Endothelial cell of umbilical vein (primary cell): ENCODE measurements around the gene MRE11. TPM values are rescaled to one million over a fixed set of nuclear protein-coding genes. Genes with fewer than 3 reads are reported as not detected.

Source experiments
- BruUV-seq: library from RNA; stranded (reverse); fragments of 400-500 nt; replicated peaks from 2 replicates; lab custom pipeline; 2021; lab: Mats Ljungman, UMichigan
- CTCF ChIA-PET: fragments of 300-600, 350-600 bp; sonication (Branson Sonifier 250); formaldehyde crosslinking; loops from one replicate; lab custom pipeline; 2021; ENCODE audit warnings: antibody characterized with exemption, inconsistent platforms; lab: Charles Lee
- POLR2A ChIA-PET: fragments of 300-600, 350-600 bp; sonication (Branson Sonifier 250); formaldehyde crosslinking; loops from one replicate; lab custom pipeline; 2021; ENCODE audit warnings: antibody characterized with exemption, inconsistent platforms; lab: Charles Lee
- DNase-seq: peaks from one replicate; pipeline ENCODE4 v3.0.0-alpha.2; 2011; ENCODE audit warnings: low read depth, low spot score
- FAIRE-seq: peaks from 2 replicates; lab custom pipeline; 2011; peaks lifted over from hg19 to GRCh38; lab: Jason Lieb, UNC
- H2AFZ ChIP-seq: 2 replicates; pipeline ENCODE4 v1.6.0; 2012; ENCODE audit warnings: low read depth, low read length, control low read depth, inconsistent platforms
- H3K27ac ChIP-seq: 2 replicates; pipeline ENCODE4 v1.5.1; 2011; ENCODE audit warnings: low read depth, mild to moderate bottlenecking, control low read depth, low read length, moderate library complexity; ENCODE audit not compliant: insufficient read depth
- H3K27me3 ChIP-seq, 2 experiments: 2 replicates each; pipeline versions ENCODE4 v1.6.0 to v1.6.1; 2011; ENCODE audit warnings: low read length in 2 of 2, mixed read lengths in 1 of 2; ENCODE audit not compliant: control insufficient read depth in 2 of 2, insufficient read depth in 2 of 2
- H3K36me3 ChIP-seq, 2 experiments: 2 replicates in 1 of 2; 3 replicates in 1 of 2; pipeline ENCODE4 v1.5.1; 2011; ENCODE audit warnings: low read length in 2 of 2, mild to moderate bottlenecking in 1 of 2, moderate library complexity in 1 of 2; ENCODE audit not compliant: control insufficient read depth in 2 of 2, insufficient read depth in 2 of 2; ENCODE audit errors: extremely low read depth in 1 of 2
- H3K4me1 ChIP-seq: 3 replicates; pipeline ENCODE4 v1.5.1; 2011; ENCODE audit warnings: mild to moderate bottlenecking, low read length; ENCODE audit not compliant: control insufficient read depth, insufficient read depth; ENCODE audit errors: extremely low read depth
- H3K4me2 ChIP-seq: 2 replicates; pipeline ENCODE4 v1.6.1; 2011; ENCODE audit warnings: low read length, control low read depth, mixed read lengths; ENCODE audit not compliant: insufficient read depth
- H3K4me3 ChIP-seq, 3 experiments: fragments of 200-600 bp in 1 of 3; sonication (generic), shearing (Covaris generic) in 1 of 3; replicated peaks in 1 of 3; 2 replicates each; pipeline ENCODE4 v1.5.1; 2011 to 2016; ENCODE audit warnings: control low read depth in 3 of 3, low read length in 3 of 3, mild to moderate bottlenecking in 2 of 3, inconsistent platforms in 1 of 3, low read depth in 1 of 3, moderate library complexity in 1 of 3; ENCODE audit not compliant: insufficient read depth in 1 of 3
- H3K79me2 ChIP-seq: 2 replicates; pipeline ENCODE4 v1.6.0; 2012; ENCODE audit warnings: low read length, inconsistent platforms; ENCODE audit not compliant: control insufficient read depth, insufficient read depth
- H3K9ac ChIP-seq: replicated peaks from 2 replicates; pipeline ENCODE3; 2011; ENCODE audit warnings: low read length, control low read depth; ENCODE audit not compliant: insufficient read depth; ENCODE audit errors: extremely low read depth
- H3K9me1 ChIP-seq: replicated peaks from 3 replicates; pipeline ENCODE4 v1.6.0; 2011; ENCODE audit warnings: mild to moderate bottlenecking, low read length; ENCODE audit not compliant: control insufficient read depth, insufficient read depth; ENCODE audit errors: extremely low read depth
- H3K9me3 ChIP-seq: replicated peaks from 2 replicates; pipeline ENCODE4 v1.5.1; 2012; ENCODE audit warnings: low read length, inconsistent platforms; ENCODE audit not compliant: control insufficient read depth, insufficient read depth
- H4K20me1 ChIP-seq: replicated peaks from 2 replicates; pipeline ENCODE3; 2011; ENCODE audit warnings: mild to moderate bottlenecking, low read length; ENCODE audit not compliant: control insufficient read depth, insufficient read depth; ENCODE audit errors: extremely low read depth
- EZH2 ChIP-seq: IDR thresholded peaks from 2 replicates; pipeline ENCODE4 v1.6.1; 2012; ENCODE audit warnings: borderline replicate concordance, low read depth, mild to moderate bottlenecking, moderate library complexity, low read length, inconsistent platforms; ENCODE audit not compliant: severe bottlenecking
- FOS ChIP-seq: IDR thresholded peaks from 2 replicates; pipeline ENCODE4 v1.6.1; 2011; ENCODE audit warnings: mild to moderate bottlenecking, low read length, moderate library complexity, borderline replicate concordance; ENCODE audit not compliant: insufficient read depth
- GATA2 ChIP-seq: IDR thresholded peaks from 2 replicates; pipeline ENCODE4 v1.7.0; 2011; ENCODE audit warnings: low read depth, mild to moderate bottlenecking, moderate library complexity, mixed read lengths, low read length; ENCODE audit not compliant: insufficient read length, insufficient read depth
- JUN ChIP-seq: IDR thresholded peaks from 2 replicates; pipeline ENCODE4 v1.6.1; 2011; ENCODE audit warnings: borderline replicate concordance, low read depth; ENCODE audit not compliant: insufficient read length, insufficient read depth
- MYC ChIP-seq: IDR thresholded peaks from one replicate; pipeline ENCODE4 v1.6.1; 2011; ENCODE audit warnings: mild to moderate bottlenecking, low read depth, low read length
- POLR2A ChIP-seq: IDR thresholded peaks from 2 replicates; pipeline ENCODE4 v1.6.1; 2012; ENCODE audit warnings: low read depth, mild to moderate bottlenecking, control low read depth, low read length
- POLR2AphosphoS5 ChIP-seq: IDR thresholded peaks from 2 replicates; pipeline ENCODE4 v1.6.1; 2012; ENCODE audit warnings: low read depth, mild to moderate bottlenecking, control low read depth, low read length, moderate library complexity; ENCODE audit not compliant: insufficient read depth
- dilution Hi-C: fragments of 300-500 bp; cut with MboI; formaldehyde crosslinking; loops from one replicate; pipeline ENCODE4 v1.15.0; 2019; ENCODE audit warnings: low sequenced_read_pairs; ENCODE audit not compliant: extremely low pct_ligation_motif_present
- intact Hi-C: fragments of 100-400 bp; cut with micrococcal nuclease; formaldehyde crosslinking; loops from one replicate; pipeline ENCODE4 v1.10.0; 2022
- polyA plus RNA-seq, 4 experiments: library from polyadenylated mRNA; depleted of rRNA in 3 of 4; stranded (reverse) in 3 of 4; unstranded in 1 of 4; fragments of >200 nt; gene quantifications; 2 replicates each; pipeline versions ENCODE4 v1.2.1 to v1.2.3, GENCODE V29; 2011 to 2012; ENCODE audit warnings: missing spikeins in 1 of 4
- total RNA-seq: library from RNA; stranded (reverse); gene quantifications from 2 replicates; pipeline ENCODE4 v1.2.3, GENCODE V29; 2021
- TF ChIP-seq, protein P1 (sequence below): IDR thresholded peaks from 2 replicates; pipeline ENCODE4 v1.6.1; 2011; ENCODE audit not compliant: insufficient read depth, insufficient read length
- TF ChIP-seq, protein P2 (sequence below), 2 donors: IDR thresholded peaks; 1 replicate in 1 of 2; 2 replicates in 1 of 2; pipeline ENCODE4 v1.5.1; 2011; ENCODE audit warnings: low read length in 2 of 2, mild to moderate bottlenecking in 2 of 2, moderate library complexity in 2 of 2, control low read depth in 1 of 2, inconsistent platforms in 1 of 2, low read depth in 1 of 2; ENCODE audit not compliant: insufficient read depth in 1 of 2; ENCODE audit errors: extremely low read depth in 1 of 2

Gene MRE11
- total and polyA plus RNA-seq, 2 donors (not counting 3 experiments of a cell fraction or from before 2014, with no cell fraction given), result 4.5 to 22.0 TPM

DNA sequence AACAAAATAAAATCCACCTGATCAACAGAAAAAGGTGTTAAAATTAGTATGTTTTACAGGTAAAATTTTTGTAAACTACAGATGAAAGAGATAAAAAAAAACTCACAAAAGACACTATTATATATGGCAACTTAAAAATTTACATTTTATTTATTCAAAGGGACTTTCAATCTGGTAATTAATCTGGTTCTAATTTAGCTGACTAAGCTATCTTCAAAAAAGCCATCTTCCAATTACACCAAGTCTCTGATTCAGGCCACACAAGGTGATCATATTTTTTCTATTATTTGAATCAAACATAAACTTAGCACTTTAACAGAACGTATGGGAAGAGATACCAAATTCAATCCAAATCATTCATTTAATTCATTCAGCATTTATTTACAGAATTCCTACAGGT is 7.6 kb downstream of the MRE11 start:
- POLR2A ChIA-PET, result no interaction called here
- H3K36me3 ChIP-seq, result peaks cover 0 to 12% of the 10 kb centered on the region in 2 experiments
- BruUV-seq, result no TSS peak
- TF ChIP-seq GATA2 (no peak), POLR2AphosphoS5 (no peak), EZH2 (no peak), JUN (no peak), MYC (no peak), POLR2A (no peak), FOS (no peak)
- TF ChIP-seq, protein P1, sequence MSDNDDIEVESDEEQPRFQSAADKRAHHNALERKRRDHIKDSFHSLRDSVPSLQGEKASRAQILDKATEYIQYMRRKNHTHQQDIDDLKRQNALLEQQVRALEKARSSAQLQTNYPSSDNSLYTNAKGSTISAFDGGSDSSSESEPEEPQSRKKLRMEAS, result no peak
- TF ChIP-seq, protein P2, sequence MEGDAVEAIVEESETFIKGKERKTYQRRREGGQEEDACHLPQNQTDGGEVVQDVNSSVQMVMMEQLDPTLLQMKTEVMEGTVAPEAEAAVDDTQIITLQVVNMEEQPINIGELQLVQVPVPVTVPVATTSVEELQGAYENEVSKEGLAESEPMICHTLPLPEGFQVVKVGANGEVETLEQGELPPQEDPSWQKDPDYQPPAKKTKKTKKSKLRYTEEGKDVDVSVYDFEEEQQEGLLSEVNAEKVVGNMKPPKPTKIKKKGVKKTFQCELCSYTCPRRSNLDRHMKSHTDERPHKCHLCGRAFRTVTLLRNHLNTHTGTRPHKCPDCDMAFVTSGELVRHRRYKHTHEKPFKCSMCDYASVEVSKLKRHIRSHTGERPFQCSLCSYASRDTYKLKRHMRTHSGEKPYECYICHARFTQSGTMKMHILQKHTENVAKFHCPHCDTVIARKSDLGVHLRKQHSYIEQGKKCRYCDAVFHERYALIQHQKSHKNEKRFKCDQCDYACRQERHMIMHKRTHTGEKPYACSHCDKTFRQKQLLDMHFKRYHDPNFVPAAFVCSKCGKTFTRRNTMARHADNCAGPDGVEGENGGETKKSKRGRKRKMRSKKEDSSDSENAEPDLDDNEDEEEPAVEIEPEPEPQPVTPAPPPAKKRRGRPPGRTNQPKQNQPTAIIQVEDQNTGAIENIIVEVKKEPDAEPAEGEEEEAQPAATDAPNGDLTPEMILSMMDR (IDR thresholded peaks at IDR 0.05; ENCODE audit: extremely low read depth in 1 of 2, insufficient read depth in 1 of 2, low read depth in 1 of 2, low read length in 2 of 2), result no peak
- H4K20me1 ChIP-seq, result no peaks in the 10 kb centered on the region
- H3K27me3 ChIP-seq, result no peaks in the 10 kb centered on the region
- CTCF ChIA-PET, result interaction anchor here (1.1 kb wide), 1 partner anchor 19 kb away, joined by 3 read pairs; no protein-coding TSS in a partner anchor
- intact Hi-C loops, result no loop called here
- no peak overlapping the region for H3K4me2 ChIP-seq
- dilution Hi-C loops, result no loop called here
- DNase-seq (no peak), FAIRE-seq (no peak)
- no peak overlapping the region for H2AFZ ChIP-seq
- H3K79me2 ChIP-seq, result no peaks in the 10 kb centered on the region
- H3K4me1 ChIP-seq, result no peaks in the 10 kb centered on the region
- no peak overlapping the region for H3K4me3 ChIP-seq
- no peaks in the 10 kb centered on the region for H3K9me1 ChIP-seq
- no peak overlapping the region for H3K9ac ChIP-seq
- no peak overlapping the region for H3K27ac ChIP-seq
- H3K9me3 ChIP-seq, result no peaks in the 10 kb centered on the region
